Measurements from ENCODE around the gene CNIH3. TPM values are rescaled to one million over a fixed set of nuclear protein-coding genes. Genes with fewer than 3 reads are reported as not detected.

CNIH3 gene
- total and polyA plus RNA-seq, 10 of the 15 experiments (the other 5 are each of a cell fraction or from before 2014, with no cell fraction given), result 0.77 to 5.8 (median 1.8) TPM

- H3K27me3 ChIP-seq (replicated peaks in 1 of 2; ENCODE audit: control insufficient read depth in 2 of 2, insufficient read depth in 2 of 2, low read length in 1 of 2), result no peaks in the 10 kb centered on the region; a peak in 1 of 4 replicates
- ATAC-seq, result peak; percentile 74
- no peaks in the 10 kb centered on the region for H3K4me1 ChIP-seq (ENCODE audit: control insufficient read depth, insufficient read depth, low read length)
- ChIA-PET RAD21 (ENCODE audit: unreplicated experiment) (interaction anchor here (1.0 to 6.5 kb wide), 4 partner anchors 72 to 282 kb away, joined by 3 to 90 read pairs (median 6); no protein-coding TSS in a partner anchor), POLR2A (no interaction called here), SMC1A (ENCODE audit: uncharacterized antibody, unreplicated experiment) (interaction anchor here (1.3 to 13.2 kb wide), 6 partner anchors 35 to 281 kb away, joined by 4 to 147 read pairs (median 9); no protein-coding TSS in a partner anchor), CTCF (interaction anchor here (0.7 to 12.7 kb wide), 6 partner anchors 9 to 282 kb away, joined by 3 to 207 read pairs (median 14); no protein-coding TSS in a partner anchor)
- H3K27ac ChIP-seq (ENCODE audit: control insufficient read depth, insufficient read depth), result no peak overlapping the region
- FAIRE-seq, result no peak
- 4% methylated on average over 7 of the region's 7 CpGs for WGBS (ENCODE audit: insufficient coverage, insufficient replicate concordance, low lambda C conversion rate, missing lambda C conversion rate)
- intact Hi-C loops (cut with micrococcal nuclease; ENCODE audit: unreplicated experiment), result loop anchor here (1.0 kb wide), 1 partner anchor 127 kb away; no protein-coding TSS in a partner anchor
- H3K4me2 ChIP-seq (ENCODE audit: control insufficient read depth, insufficient read depth), result no peak overlapping the region
- TF ChIP-seq CBX3 (IDR thresholded peaks at IDR 0.05; ENCODE audit: borderline replicate concordance, low read depth), result no peak
- TF ChIP-seq SMC3 (IDR thresholded peaks at IDR 0.05; ENCODE audit: borderline replicate concordance, low read length), result peak; percentile 62
- no peak for TF ChIP-seq E2F4 (IDR thresholded peaks at IDR 0.05; ENCODE audit: low read depth, low read length)
- peak; percentile 59 for TF ChIP-seq RAD21 (IDR thresholded peaks at IDR 0.05; ENCODE audit: insufficient read depth, low read depth, low read length)
- TF ChIP-seq CTCF (IDR thresholded peaks at IDR 0.05 in 2 of 3, conservative IDR thresholded peaks at IDR 0.05 in 1 of 3; ENCODE audit: control insufficient read depth in 2 of 3, extremely low read depth in 1 of 3, insufficient read depth in 1 of 3, low read depth in 3 of 3, low read length in 3 of 3), result peak; percentile 22 to 46 (median 25); a peak in 4 of 6 replicates
- no peak overlapping the region for H3K9ac ChIP-seq (ENCODE audit: control insufficient read depth, insufficient read depth, low read length)
- H3K79me2 ChIP-seq (ENCODE audit: control insufficient read depth, insufficient read depth, low read length), result no peaks in the 10 kb centered on the region
- H3K4me3 ChIP-seq, result no peak overlapping the region
- no peaks in the 10 kb centered on the region for H3K36me3 ChIP-seq (ENCODE audit: control insufficient read depth in 2 of 2, insufficient read depth in 2 of 2, low read length in 1 of 2)
- no peak overlapping the region for H2AFZ ChIP-seq (ENCODE audit: control insufficient read depth, low read depth, low read length)
- no TSS peak for BruUV-seq (replicated peaks)
- H4K20me1 ChIP-seq (ENCODE audit: control insufficient read depth, insufficient read depth), result no peaks in the 10 kb centered on the region
- DNase-seq (ENCODE audit: low read depth, low spot score), result no peak
- H3K9me3 ChIP-seq (replicated peaks; ENCODE audit: control insufficient read depth, insufficient read depth, low read length), result no peaks in the 10 kb centered on the region
- in situ Hi-C loops (cut with MboI), result loop anchor here (5.0 kb wide), 2 partner anchors 129 to 211 kb away; no protein-coding TSS in a partner anchor
Observed at GRCh38 chr1:224641030-224641429, 24.9 kb downstream of the CNIH3 start.

Data from GM12878 (cell line).